ENCODE results near the gene HAGH.
A peak's percentile ranks its signal among the peaks of the same experiment; 100 is the strongest.

HAGH gene

DNA sequence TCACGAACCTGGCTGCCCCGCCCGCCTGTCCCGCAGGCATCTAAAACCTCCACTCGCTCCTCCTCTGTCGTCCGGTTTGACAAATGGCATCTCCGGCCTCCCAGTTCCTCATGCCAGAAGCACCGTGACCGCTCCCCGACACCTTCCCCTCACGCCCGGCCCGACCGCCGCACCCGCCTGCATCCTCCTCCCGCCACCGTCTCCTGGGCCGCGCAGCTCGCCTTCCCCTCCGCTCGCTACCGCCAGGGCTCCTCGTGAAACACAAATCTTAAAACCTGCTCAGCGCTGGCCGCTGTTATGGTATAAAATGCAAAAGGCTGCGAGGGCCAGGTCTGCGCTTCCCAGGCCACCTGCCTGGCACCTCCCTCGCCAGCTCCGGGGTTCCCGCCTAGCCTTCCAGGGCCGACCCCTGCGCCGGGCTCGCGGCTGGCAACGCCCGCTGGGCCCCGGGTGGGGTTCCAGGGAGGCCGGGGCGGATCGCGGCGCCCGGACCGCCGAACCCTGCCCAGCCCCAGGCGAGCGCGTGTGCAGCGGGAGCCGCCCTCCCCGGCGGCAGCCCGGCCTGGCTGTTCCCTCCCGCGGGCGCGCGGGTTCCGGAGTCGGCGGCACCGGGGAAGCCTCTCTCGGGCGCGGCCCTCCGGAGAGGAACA is 44.7 kb downstream of the HAGH start:
- TF ChIP-seq, protein P1, sequence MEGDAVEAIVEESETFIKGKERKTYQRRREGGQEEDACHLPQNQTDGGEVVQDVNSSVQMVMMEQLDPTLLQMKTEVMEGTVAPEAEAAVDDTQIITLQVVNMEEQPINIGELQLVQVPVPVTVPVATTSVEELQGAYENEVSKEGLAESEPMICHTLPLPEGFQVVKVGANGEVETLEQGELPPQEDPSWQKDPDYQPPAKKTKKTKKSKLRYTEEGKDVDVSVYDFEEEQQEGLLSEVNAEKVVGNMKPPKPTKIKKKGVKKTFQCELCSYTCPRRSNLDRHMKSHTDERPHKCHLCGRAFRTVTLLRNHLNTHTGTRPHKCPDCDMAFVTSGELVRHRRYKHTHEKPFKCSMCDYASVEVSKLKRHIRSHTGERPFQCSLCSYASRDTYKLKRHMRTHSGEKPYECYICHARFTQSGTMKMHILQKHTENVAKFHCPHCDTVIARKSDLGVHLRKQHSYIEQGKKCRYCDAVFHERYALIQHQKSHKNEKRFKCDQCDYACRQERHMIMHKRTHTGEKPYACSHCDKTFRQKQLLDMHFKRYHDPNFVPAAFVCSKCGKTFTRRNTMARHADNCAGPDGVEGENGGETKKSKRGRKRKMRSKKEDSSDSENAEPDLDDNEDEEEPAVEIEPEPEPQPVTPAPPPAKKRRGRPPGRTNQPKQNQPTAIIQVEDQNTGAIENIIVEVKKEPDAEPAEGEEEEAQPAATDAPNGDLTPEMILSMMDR (conservative IDR thresholded peaks at IDR 0.05; ENCODE audit: low read depth, low read length): peak; percentile 38
- peak; percentile 46 for DNase-seq (ENCODE audit: low read depth)

DNA sequence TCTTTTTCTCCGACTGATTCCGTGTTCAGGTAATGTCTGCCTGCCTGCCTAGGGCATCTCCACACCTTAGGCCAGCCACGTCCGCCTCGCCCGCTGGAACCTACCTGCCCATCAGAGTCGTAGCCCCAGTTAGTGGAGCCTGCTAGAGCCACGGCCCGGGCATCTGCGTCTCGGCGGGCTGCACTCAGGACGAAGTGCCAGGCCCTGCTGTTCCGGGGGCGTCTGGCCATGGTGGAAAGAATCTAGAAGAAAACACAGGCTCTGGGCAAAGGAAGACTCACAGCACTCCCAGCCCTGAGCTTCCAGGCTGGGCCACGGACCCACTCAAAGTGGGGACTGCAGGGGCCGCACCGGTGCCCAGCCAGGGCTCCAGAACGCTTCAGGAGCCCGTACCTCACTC is 45.4 kb downstream of the HAGH start:
- peak overlapping the region; percentile 76 for H3K4me3 ChIP-seq (ENCODE audit: low read depth, low read length)
- TF ChIP-seq, protein P1 (conservative IDR thresholded peaks at IDR 0.05; ENCODE audit: low read depth, low read length): no peak
- no peak for DNase-seq (ENCODE audit: low read depth)

More for the DNA sequence above, 44.7 kb downstream of the HAGH start:
- H3K4me3 ChIP-seq (ENCODE audit: low read depth, low read length): peak overlapping the region; percentile 76

DNA sequence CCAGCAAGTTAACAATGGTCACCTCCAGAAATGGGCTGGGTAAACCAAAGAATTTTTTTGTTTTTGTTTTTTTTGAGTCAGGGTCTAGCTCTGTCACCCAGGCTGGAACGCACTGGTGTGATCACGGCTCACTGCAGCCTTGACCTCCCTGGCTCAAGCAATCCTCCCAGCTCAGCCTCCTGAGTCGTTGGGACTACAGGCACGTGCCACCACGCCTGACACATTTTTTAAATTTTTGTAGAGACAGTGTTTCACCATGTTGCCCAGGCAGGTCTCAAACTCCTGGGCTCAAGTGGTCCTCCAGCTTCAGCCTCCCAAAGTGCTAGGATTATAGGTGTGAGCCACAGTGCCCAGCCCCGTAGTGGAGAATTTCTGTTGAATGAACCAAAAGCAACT is 46.0 kb downstream of the HAGH start:
- DNase-seq (ENCODE audit: low read depth): no peak
- no peak overlapping the region for H3K4me3 ChIP-seq (ENCODE audit: low read depth, low read length)
- TF ChIP-seq, protein P1 (conservative IDR thresholded peaks at IDR 0.05; ENCODE audit: low read depth, low read length): no peak

DNA sequence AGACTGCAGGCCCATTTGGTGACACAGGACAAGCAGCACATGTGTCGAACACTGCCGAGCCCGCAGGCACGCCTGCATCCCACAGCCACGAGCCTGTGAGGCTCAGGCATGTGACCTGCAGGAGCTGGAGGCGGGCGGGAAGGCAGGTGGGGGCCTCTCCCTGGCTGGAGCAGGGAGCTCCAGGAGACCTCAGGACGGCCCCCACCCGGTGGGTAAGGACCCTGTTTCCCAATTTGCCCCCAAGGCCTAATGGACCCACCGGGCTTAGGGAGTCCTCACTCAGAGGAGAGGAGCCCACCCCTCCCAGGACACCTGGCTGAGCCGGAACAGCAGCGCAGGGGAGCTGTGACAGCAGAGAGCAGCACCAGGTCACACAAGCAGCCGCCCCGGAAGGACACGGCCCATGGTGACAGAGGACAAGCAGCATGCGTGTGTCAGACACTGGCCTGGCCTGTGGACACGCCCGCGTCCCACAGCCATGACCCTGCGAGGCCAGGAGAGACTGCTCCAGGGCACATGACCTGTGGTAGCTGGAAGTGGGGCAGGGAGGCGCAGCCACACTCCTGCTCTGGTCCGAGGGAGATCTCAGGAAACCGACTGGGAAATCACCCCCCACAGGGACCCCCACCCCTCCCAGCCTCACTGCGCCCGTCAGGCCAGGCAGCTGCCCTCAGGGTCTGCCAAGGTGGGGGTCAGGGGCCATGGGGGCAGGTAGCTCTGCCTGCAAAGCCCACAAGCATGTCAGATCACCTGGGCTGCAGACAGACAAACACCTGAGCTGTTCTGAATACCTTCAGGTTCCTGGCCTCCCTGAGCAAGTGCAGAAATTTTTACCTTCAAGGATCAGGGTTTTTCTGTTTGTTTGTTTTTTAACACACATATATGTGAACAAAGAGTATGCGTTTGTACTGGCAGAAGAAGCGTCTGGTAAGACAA is 46.6 kb downstream of the HAGH start:
- DNase-seq (ENCODE audit: low read depth): no peak
- TF ChIP-seq, protein P1 (conservative IDR thresholded peaks at IDR 0.05; ENCODE audit: low read depth, low read length): no peak
- no peak overlapping the region for H3K4me3 ChIP-seq (ENCODE audit: low read depth, low read length)

DNA sequence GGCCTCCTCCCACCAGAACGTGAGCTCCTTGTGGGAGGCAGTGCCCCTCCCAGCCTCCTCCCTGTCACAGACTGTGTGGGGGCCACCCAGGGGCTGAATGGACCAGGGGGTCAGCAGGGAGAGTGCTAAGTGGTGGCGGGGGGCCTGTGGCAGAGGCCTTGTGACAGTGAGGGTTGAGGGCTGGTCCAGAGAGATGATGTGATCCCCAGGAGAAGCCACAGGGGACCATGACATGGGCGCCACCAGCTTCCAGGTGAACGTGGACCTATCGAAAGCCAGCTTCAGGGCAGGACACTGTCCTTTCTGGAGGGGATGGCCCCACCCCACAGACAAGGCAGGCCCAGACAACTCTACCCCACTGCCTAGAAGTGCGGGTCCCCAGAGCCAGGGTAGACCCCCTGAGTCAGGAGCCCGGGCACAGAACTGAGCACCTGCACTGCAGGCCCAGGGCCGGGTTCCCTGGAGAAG is 47.4 kb downstream of the HAGH start:
- no peak overlapping the region for H3K4me3 ChIP-seq (ENCODE audit: low read depth, low read length)

DNA sequence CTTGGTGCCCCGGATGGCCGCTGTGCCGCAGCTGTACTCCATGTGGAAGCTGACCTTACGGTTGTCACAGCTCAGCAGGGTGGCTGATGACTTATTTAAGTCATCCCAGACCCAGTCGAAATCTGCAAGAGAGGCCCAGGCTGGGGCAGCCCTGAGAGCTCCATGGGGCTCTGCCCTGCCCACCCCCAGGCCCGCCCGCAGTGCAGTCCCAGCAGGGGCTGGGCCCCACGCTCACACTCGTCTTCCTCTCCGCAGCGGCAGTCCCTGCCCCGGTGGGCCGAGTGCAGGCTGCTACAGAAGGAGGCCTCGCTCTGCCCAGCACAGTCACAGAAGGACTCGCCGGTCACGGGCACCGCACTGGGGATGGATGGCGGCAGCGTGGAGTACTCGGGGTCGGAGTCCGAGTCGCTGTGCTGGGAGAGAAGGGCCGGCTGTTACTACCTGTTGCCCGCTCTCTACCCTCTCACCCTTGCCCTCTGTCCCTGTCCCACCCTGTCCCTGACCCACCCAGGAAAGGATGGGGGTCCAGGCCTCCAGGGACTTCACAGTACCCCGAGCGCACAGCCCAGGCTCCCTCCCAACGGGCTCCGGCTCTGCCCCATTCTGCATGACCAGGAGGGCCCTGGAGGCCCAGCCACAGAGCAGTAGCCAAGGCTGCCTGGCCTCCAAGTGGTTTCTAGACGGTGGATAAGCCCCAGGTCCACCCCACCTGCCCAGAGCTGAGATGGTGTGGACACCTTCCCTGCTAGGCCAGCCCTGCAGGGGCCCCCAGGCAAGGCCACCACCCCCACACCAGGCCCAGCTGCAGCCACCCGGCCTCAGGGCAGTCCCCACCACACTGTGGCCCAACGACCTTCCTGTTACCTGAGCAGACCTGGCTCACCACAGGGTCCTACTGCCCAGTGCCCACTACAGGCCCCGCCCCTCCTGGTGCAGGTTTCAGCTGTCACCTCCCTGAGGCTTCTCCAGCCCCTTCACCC is 48.1 kb downstream of the HAGH start:
- DNase-seq (ENCODE audit: low read depth): peak; percentile 88
- TF ChIP-seq, protein P1 (conservative IDR thresholded peaks at IDR 0.05; ENCODE audit: low read depth, low read length): no peak
- no peak overlapping the region for H3K4me3 ChIP-seq (ENCODE audit: low read depth, low read length)

More for the DNA sequence above, 47.4 kb downstream of the HAGH start:
- DNase-seq (ENCODE audit: low read depth): no peak
- TF ChIP-seq, protein P1 (conservative IDR thresholded peaks at IDR 0.05; ENCODE audit: low read depth, low read length): no peak

Data from choroid plexus epithelial cell (primary cell).